Stimulated activated CD8-positive, alpha-beta memory T cell treated with anti-CD3 and anti-CD28 coated beads, Interleukin-4, amount 100 ng/mL, for 4 hours (primary cell): Measurements from ENCODE around the gene HOXC4.
A peak's percentile ranks its signal among the peaks of the same experiment; 100 is the strongest.

ENCODE experiments used
- DNase-seq, 2 donors: peaks; one replicate each; pipeline ENCODE4 v3.0.0-alpha.2; 2020; ENCODE audit warnings: low read depth in 2 of 2, low spot score in 1 of 2

Gene HOXC4

GRCh38 chr12:54015018-54015931, 38.4 kb upstream of the HOXC4 start:
- DNase-seq, result no peak

GRCh38 chr12:54016051-54016450, 37.6 kb upstream of the HOXC4 start:
- no peak for DNase-seq

- no peak for DNase-seq
Observed at GRCh38 chr12:54016478-54016964, 37.1 kb upstream of the HOXC4 start.

- no peak for DNase-seq
Observed at GRCh38 chr12:54017027-54017788, 36.4 kb upstream of the HOXC4 start.

GRCh38 chr12:54017878-54018467, 35.7 kb upstream of the HOXC4 start:
- DNase-seq, result peak; percentile 40 to 59

GRCh38 chr12:54018468-54018984, 35.1 kb upstream of the HOXC4 start:
- no peak for DNase-seq

- DNase-seq, result no peak
Observed at GRCh38 chr12:54019091-54019811, 34.4 kb upstream of the HOXC4 start.

GRCh38 chr12:54019924-54020590, 33.6 kb upstream of the HOXC4 start:
- no peak for DNase-seq

GRCh38 chr12:54020591-54021405, 32.8 kb upstream of the HOXC4 start:
- no peak for DNase-seq

GRCh38 chr12:54021432-54022013, 32.1 kb upstream of the HOXC4 start:
- no peak for DNase-seq

- DNase-seq, result no peak
Observed at GRCh38 chr12:54022960-54023884, 30.4 kb upstream of the HOXC4 start.

- DNase-seq, result no peak
Observed at GRCh38 chr12:54024127-54024526, 29.5 kb upstream of the HOXC4 start.

GRCh38 chr12:54024581-54025305, 28.9 kb upstream of the HOXC4 start:
- DNase-seq, result no peak

GRCh38 chr12:54025499-54026405, 27.9 kb upstream of the HOXC4 start:
- DNase-seq, result no peak

GRCh38 chr12:54026640-54027441, 26.8 kb upstream of the HOXC4 start:
- no peak for DNase-seq

GRCh38 chr12:54027442-54027786, 26.2 kb upstream of the HOXC4 start:
- no peak for DNase-seq
